Adrenal gland (tissue), 12 donors: ENCODE data around the gene ADCY4. TPM values are rescaled to one million over a fixed set of nuclear protein-coding genes. Genes with fewer than 3 reads are reported as not detected.
A peak's percentile ranks its signal among the peaks of the same experiment; 100 is the strongest.

Experiments used
- DNase-seq, 7 donors: peaks; one replicate each; pipeline ENCODE4 v3.0.0-alpha.2; 2019 to 2020
- H3K27ac ChIP-seq, 5 donors: fragments of 200-600 bp; sonication (generic) in 4 of 5; 1 replicate in 3 of 5; 2 replicates in 2 of 5; pipeline versions ENCODE4 v1.5.1 to v1.8.0; 2016 to 2020; ENCODE audit warnings: mild to moderate bottlenecking in 1 of 5
- H3K27me3 ChIP-seq: fragments of 200-600 bp; 2 replicates; pipeline ENCODE4 v1.8.0; 2021
- H3K36me3 ChIP-seq, 2 donors: fragments of 200-600 bp; replicated peaks in 1 of 2; 1 replicate in 1 of 2; 2 replicates in 1 of 2; pipeline versions ENCODE4 v1.5.1 to v1.8.0; 2018 to 2022
- H3K4me1 ChIP-seq, 2 donors: fragments of 200-600 bp; replicated peaks in 1 of 2; 1 replicate in 1 of 2; 2 replicates in 1 of 2; pipeline versions ENCODE4 v1.5.1 to v1.8.0; 2018 to 2021
- H3K4me3 ChIP-seq, 4 donors: fragments of 200-600 bp; sonication (generic) in 3 of 4; one replicate each; pipeline ENCODE4 v1.5.1; 2016 to 2018
- H3K9me3 ChIP-seq, 3 donors: fragments of 200-600 bp; sonication (generic) in 1 of 3; replicated peaks in 1 of 3; 1 replicate in 2 of 3; 2 replicates in 1 of 3; pipeline versions ENCODE4 v1.5.1 to v1.8.0; 2016 to 2021
- CTCF ChIP-seq, 6 experiments: fragments of 450-650 bp in 4 of 6; fragments of 200-600 bp in 2 of 6; sonication (generic) in 1 of 6; IDR thresholded peaks; 1 replicate in 5 of 6; 2 replicates in 1 of 6; pipeline versions ENCODE4 v1.5.1 to v1.8.0; 2016 to 2021; ENCODE audit warnings: antibody characterized with exemption in 6 of 6, mild to moderate bottlenecking in 2 of 6, moderate library complexity in 1 of 6
- POLR2A ChIP-seq, 2 donors: fragments of 450-650 bp; IDR thresholded peaks; one replicate each; pipeline ENCODE4 v1.6.1; 2017; ENCODE audit warnings: antibody characterized with exemption in 2 of 2, mild to moderate bottlenecking in 2 of 2, moderate library complexity in 1 of 2
- WGBS, 4 donors: extraction: QIAGEN DNeasy Blood & Tissue Kit in 2 of 4; methylation state at CpG; one replicate each; pipeline versions ENCODE4 v1.1.5 to v1.1.7; 2013 to 2017; 5-methylcytosine and 5-hydroxymethylcytosine counted together
- intact Hi-C, 2 donors: fragments of 100-400 bp; cut with DNase I; formaldehyde crosslinking; loops; one replicate each; pipeline versions ENCODE4 v1.14.1 to v1.15.0; 2022 to 2023
- polyA plus RNA-seq, 3 donors: library from polyadenylated mRNA; stranded (reverse); fragments of 200-250 nt in 2 of 3; fragments of 350-450 nt in 1 of 3; fragmentation: Illumina TruSeq in 1 of 3; extraction: RNeasy Lipid Tissue Mini Kit (QIAGEN cat#74804) in 1 of 3; gene quantifications; one replicate each; pipeline ENCODE4 v1.2.3, GENCODE V29; 2013 to 2014
- total RNA-seq, 9 donors: library from RNA; depleted of rRNA in 4 of 9; stranded (reverse); fragments of >200 nt in 4 of 9; fragments of 120-200 nt in 1 of 9; fragmentation: NEBNext Ultra II Directional in 1 of 9; extraction: Animal tissue kit (Norgen Biotek cat#: 25700) in 1 of 9; gene quantifications; one replicate each; pipeline versions ENCODE4 v1.1.0 to v1.2.4, GENCODE V29; 2013 to 2023
- donor health status: healthy with polysubstance abuse.
- donor health status: Bipolar disorder and iron deficiency.
- donor health status: DM: yes; HTN: yes; CAD: no.
- donor health status: DM: no; HTN: no; CAD: no.
- donor health status: DM: no; HTN: no; CAD: no.
- donor health status: DM: yes; HTN: yes; CAD: no.

Gene ADCY4
- total and polyA plus RNA-seq, 12 donors, result 3.9 to 70.1 (median 13.1) TPM

GRCh38 chr14:24368212-24368561 is 33.3 kb upstream of the ADCY4 start:
- peak in 2 of 7 donors; percentile 22 to 45 for DNase-seq
- no peaks in the 10 kb centered on the region for H3K9me3 ChIP-seq
- H3K27me3 ChIP-seq, result no peaks in the 10 kb centered on the region
- TF ChIP-seq POLR2A (IDR thresholded peaks at IDR 0.05) (no peak), CTCF (IDR thresholded peaks at IDR 0.05) (no peak)
- peak overlapping the region; percentile 53 to 97 (median 84) for H3K27ac ChIP-seq
- peak overlapping the region in 3 of 4 donors; percentile 11 to 83 (median 59) for H3K4me3 ChIP-seq
- intact Hi-C loops, result loop anchor here (5.0 kb wide), 2 partner anchors 49 to 64 kb away; no protein-coding TSS in a partner anchor
- H3K36me3 ChIP-seq, result no peaks in the 10 kb centered on the region
- 0 to 2% (median 1%) methylated on average over 7 to 15 of the region's 15 CpGs for WGBS, 4 donors
- peaks cover 11 to 27% of the 10 kb centered on the region in 2 donors for H3K4me1 ChIP-seq

- Histone ChIP-seq H3K27me3 (no peaks in the 10 kb centered on the region), H3K4me1 (peaks cover 11 to 27% of the 10 kb centered on the region in 2 donors), H3K9me3 (no peaks in the 10 kb centered on the region), H3K36me3 (no peaks in the 10 kb centered on the region), H3K4me3 (peak within 1 kb of the TSS in 3 of 4 donors; percentile 11 to 83 (median 59)), H3K27ac (peak within 1 kb of the TSS; percentile 84 to 97 (median 88))
- DNase-seq, result peak; percentile 80 to 95 (median 90)
- intact Hi-C loops, result loop anchor here (5.0 kb wide), 2 partner anchors 50 to 65 kb away; no protein-coding TSS in a partner anchor
- TF ChIP-seq POLR2A (IDR thresholded peaks at IDR 0.05) (peak in 1 of 2 donors; percentile 19), CTCF (IDR thresholded peaks at IDR 0.05) (no peak)
- 2 to 6% (median 4%) methylated on average over 14 to 21 of the region's 21 CpGs for WGBS, 4 donors
Observed at GRCh38 chr14:24367514-24368211, 32.8 kb upstream of the ADCY4 start, which contains the start of gene NFATC4. TSS of gene NFATC4 (plus strand) at chr14:24368184. CDS start at chr14:24368341, 157 bp downstream.

- intact Hi-C loops, result loop anchor here (5.0 kb wide), 2 partner anchors 50 to 65 kb away; no protein-coding TSS in a partner anchor
- H3K4me1 ChIP-seq, result peaks cover 11 to 27% of the 10 kb centered on the region in 2 donors
- WGBS, 4 donors, result 0 to 3% (median 1%) methylated on average over 23 to 40 of the region's 40 CpGs
Observed at GRCh38 chr14:24366721-24367513, 32.0 kb upstream of the ADCY4 start.

More at GRCh38 chr14:24366721-24367513, 32.0 kb upstream of the ADCY4 start:
- Histone ChIP-seq H3K27ac (peak overlapping the region; percentile 84 to 97 (median 88)), H3K9me3 (no peaks in the 10 kb centered on the region), H3K27me3 (no peaks in the 10 kb centered on the region), H3K36me3 (no peaks in the 10 kb centered on the region), H3K4me3 (peak overlapping the region in 2 of 4 donors; percentile 56 to 83)
- peak; percentile 89 to 92 (median 91) for DNase-seq
- TF ChIP-seq POLR2A (IDR thresholded peaks at IDR 0.05) (peak in 1 of 2 donors; percentile 73), CTCF (IDR thresholded peaks at IDR 0.05) (peak in 1 of 6 experiments; percentile 3)
